Panc1 (cell line): ENCODE measurements around the gene NFATC2.

Experiments
- POLR2AphosphoS5 ChIP-seq: IDR thresholded peaks from 2 replicates; pipeline ENCODE4 v1.6.1; 2012; ENCODE audit warnings: mild to moderate bottlenecking, low read depth, low read length, moderate library complexity
- SIN3A ChIP-seq: IDR thresholded peaks from 2 replicates; pipeline ENCODE4 v1.6.1; 2012; ENCODE audit warnings: low read depth, mild to moderate bottlenecking, low read length, moderate library complexity, borderline replicate concordance; ENCODE audit not compliant: insufficient read depth
- TCF7L2 ChIP-seq: IDR thresholded peaks from 2 replicates; pipeline ENCODE4 v1.6.1; 2011; ENCODE audit warnings: mild to moderate bottlenecking, low read depth, low read length, inconsistent platforms
- TF ChIP-seq, protein P1 (sequence below): fragments of 450-650 bp; IDR thresholded peaks from 2 replicates; pipeline ENCODE4 v1.5.1; 2017; ENCODE audit warnings: mild to moderate bottlenecking
- TF ChIP-seq, protein P2 (sequence below), 2 experiments: IDR thresholded peaks; 2 replicates each; pipeline ENCODE4 v1.6.1; 2011 to 2012; ENCODE audit warnings: low read depth in 2 of 2, control low read depth in 1 of 2, low read length in 1 of 2, mild to moderate bottlenecking in 1 of 2, moderate library complexity in 1 of 2; ENCODE audit not compliant: insufficient read depth in 1 of 2

DNA sequence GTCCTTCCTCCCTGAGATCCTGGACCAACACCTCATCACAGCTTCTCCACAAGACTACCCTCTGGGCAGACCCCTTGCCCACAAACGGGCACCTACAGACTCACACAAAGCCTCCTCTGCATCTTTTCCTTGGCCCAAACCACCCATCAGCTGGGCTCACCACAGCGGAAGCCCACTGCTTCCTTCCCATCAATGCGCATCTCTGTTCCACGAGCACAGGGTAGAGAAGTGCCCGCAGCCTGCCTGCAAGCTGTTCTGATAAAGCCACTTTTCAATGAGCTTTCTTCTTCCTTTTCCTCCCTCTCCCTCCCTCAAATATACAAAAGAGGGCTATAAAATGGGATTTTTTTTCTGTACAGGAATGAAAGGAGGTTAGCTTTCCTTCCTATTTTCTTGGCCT lies 111.2 kb downstream of the NFATC2 start:
- TF ChIP-seq POLR2AphosphoS5 (no peak), SIN3A (no peak), TCF7L2 (no peak)
- TF ChIP-seq, protein P1, sequence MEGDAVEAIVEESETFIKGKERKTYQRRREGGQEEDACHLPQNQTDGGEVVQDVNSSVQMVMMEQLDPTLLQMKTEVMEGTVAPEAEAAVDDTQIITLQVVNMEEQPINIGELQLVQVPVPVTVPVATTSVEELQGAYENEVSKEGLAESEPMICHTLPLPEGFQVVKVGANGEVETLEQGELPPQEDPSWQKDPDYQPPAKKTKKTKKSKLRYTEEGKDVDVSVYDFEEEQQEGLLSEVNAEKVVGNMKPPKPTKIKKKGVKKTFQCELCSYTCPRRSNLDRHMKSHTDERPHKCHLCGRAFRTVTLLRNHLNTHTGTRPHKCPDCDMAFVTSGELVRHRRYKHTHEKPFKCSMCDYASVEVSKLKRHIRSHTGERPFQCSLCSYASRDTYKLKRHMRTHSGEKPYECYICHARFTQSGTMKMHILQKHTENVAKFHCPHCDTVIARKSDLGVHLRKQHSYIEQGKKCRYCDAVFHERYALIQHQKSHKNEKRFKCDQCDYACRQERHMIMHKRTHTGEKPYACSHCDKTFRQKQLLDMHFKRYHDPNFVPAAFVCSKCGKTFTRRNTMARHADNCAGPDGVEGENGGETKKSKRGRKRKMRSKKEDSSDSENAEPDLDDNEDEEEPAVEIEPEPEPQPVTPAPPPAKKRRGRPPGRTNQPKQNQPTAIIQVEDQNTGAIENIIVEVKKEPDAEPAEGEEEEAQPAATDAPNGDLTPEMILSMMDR = no peak
- TF ChIP-seq, protein P2, sequence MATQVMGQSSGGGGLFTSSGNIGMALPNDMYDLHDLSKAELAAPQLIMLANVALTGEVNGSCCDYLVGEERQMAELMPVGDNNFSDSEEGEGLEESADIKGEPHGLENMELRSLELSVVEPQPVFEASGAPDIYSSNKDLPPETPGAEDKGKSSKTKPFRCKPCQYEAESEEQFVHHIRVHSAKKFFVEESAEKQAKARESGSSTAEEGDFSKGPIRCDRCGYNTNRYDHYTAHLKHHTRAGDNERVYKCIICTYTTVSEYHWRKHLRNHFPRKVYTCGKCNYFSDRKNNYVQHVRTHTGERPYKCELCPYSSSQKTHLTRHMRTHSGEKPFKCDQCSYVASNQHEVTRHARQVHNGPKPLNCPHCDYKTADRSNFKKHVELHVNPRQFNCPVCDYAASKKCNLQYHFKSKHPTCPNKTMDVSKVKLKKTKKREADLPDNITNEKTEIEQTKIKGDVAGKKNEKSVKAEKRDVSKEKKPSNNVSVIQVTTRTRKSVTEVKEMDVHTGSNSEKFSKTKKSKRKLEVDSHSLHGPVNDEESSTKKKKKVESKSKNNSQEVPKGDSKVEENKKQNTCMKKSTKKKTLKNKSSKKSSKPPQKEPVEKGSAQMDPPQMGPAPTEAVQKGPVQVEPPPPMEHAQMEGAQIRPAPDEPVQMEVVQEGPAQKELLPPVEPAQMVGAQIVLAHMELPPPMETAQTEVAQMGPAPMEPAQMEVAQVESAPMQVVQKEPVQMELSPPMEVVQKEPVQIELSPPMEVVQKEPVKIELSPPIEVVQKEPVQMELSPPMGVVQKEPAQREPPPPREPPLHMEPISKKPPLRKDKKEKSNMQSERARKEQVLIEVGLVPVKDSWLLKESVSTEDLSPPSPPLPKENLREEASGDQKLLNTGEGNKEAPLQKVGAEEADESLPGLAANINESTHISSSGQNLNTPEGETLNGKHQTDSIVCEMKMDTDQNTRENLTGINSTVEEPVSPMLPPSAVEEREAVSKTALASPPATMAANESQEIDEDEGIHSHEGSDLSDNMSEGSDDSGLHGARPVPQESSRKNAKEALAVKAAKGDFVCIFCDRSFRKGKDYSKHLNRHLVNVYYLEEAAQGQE (IDR thresholded peaks at IDR 0.05; ENCODE audit: insufficient read depth in 1 of 2, low read depth in 2 of 2, low read length in 1 of 2) = no peak
